OCI-LY1 (cell line): ENCODE measurements around the gene ITGB8.

Experiments used
- EZH2 ChIP-seq: fragments of 200-600 bp; sonication (generic), shearing (Covaris generic); IDR thresholded peaks from 2 replicates; pipeline ENCODE4 v1.8.0; 2017; ENCODE audit warnings: borderline replicate concordance, mixed run types, mild to moderate bottlenecking, antibody characterized with exemption, low read length, moderate library complexity, mixed read lengths
- TF ChIP-seq, protein P1 (sequence below): fragments of 200-600 bp; sonication (generic), shearing (Covaris generic); IDR thresholded peaks from 2 replicates; pipeline ENCODE4 v1.5.1; 2017; ENCODE audit warnings: mild to moderate bottlenecking, antibody characterized with exemption, low read length, moderate library complexity, mixed read lengths

- TF ChIP-seq, protein P1, sequence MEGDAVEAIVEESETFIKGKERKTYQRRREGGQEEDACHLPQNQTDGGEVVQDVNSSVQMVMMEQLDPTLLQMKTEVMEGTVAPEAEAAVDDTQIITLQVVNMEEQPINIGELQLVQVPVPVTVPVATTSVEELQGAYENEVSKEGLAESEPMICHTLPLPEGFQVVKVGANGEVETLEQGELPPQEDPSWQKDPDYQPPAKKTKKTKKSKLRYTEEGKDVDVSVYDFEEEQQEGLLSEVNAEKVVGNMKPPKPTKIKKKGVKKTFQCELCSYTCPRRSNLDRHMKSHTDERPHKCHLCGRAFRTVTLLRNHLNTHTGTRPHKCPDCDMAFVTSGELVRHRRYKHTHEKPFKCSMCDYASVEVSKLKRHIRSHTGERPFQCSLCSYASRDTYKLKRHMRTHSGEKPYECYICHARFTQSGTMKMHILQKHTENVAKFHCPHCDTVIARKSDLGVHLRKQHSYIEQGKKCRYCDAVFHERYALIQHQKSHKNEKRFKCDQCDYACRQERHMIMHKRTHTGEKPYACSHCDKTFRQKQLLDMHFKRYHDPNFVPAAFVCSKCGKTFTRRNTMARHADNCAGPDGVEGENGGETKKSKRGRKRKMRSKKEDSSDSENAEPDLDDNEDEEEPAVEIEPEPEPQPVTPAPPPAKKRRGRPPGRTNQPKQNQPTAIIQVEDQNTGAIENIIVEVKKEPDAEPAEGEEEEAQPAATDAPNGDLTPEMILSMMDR = no peak
- no peak for TF ChIP-seq EZH2
Measured at GRCh38 chr7:20408467-20408826, 77.7 kb downstream of the ITGB8 start.
